ENCODE data around the gene RNF224. TPM values are rescaled to one million over a fixed set of nuclear protein-coding genes. Genes with fewer than 3 reads are reported as not detected.
"Not testable (repeated sequence)": the region's sequence is repeated elsewhere in the genome, so short reads cannot be mapped to it uniquely, and the experiment has no call there.

RNF224 gene
- total RNA-seq, 1 experiment from 2014 or later, result 0.30 TPM

DNA sequence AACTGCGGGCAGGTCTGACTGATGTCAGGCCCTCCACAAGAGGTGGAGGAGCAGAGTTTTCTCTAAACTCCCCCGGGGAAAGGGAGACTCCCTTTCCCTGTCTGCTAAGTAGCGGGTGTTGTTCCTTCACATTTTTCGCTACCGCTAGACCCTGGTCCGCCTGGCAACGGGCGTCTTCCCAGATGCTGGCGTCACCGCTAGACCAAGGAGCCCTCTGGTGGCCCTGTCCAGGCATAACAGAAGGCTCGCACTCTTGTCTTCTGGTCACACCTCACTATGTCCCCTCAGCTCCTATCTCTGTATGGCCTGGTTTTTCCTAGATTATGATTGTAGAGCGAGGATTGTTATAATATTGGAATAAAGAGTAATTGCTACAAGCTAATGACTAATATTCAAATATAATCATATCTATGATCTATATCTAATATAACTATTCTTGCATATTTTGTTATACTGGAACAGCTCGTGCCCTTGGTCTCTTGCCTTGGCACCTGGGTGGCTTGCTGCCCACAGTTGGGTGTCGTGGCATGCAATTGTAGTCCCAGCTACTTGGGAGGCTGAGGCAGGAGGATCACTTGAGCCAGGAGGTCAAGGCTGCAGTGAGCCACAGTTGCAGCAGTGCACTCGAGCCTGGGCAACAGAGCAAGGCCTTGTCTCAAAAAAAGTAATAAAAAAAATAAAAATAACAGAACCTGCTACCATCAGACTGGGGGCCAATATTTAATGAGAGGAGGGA, 35.0 kb downstream of the RNF224 start:
- DNase-seq (ENCODE audit: low read depth, low spot score); BruUV-seq (replicated peaks); H2AFZ ChIP-seq (ENCODE audit: low read depth, low read length, poor library complexity, severe bottlenecking); H4K20me1 ChIP-seq (ENCODE audit: insufficient read depth); RAD21 ChIA-PET (ENCODE audit: low non-redundant PET in 1 of 2, low total read pairs in 2 of 2, uncharacterized antibody in 2 of 2, unreplicated experiment in 2 of 2); H3K4me1 ChIP-seq (ENCODE audit: control insufficient read depth in 1 of 2, insufficient read depth in 2 of 2, low read length in 2 of 2); H3K9ac ChIP-seq (ENCODE audit: low read length); H3K9me2 ChIP-seq (ENCODE audit: insufficient read depth); H3K4me3 ChIP-seq (replicated peaks in 1 of 2; ENCODE audit: low read depth in 1 of 2, low read length in 2 of 2); H3K27me3 ChIP-seq (ENCODE audit: insufficient read depth, low read length); H3K27ac ChIP-seq (ENCODE audit: low read depth, low read length); intact Hi-C loops (cut with micrococcal nuclease); H3K9me3 ChIP-seq (ENCODE audit: control insufficient read depth in 1 of 2, insufficient read depth in 1 of 2, low read depth in 1 of 2, low read length in 2 of 2); H3K4me2 ChIP-seq (ENCODE audit: low read length): not testable (repeated sequence)
- ChIA-PET CTCF (interaction anchor here (1.2 to 2.8 kb wide), 5 partner anchors 15 to 216 kb away, joined by 3 to 11 read pairs (median 5); partner anchors contain the start of genes NPDC1 and TOR4A), POLR2A (interaction anchor here (2.0 kb wide), 1 partner anchor 20 kb away, joined by 7 read pairs; no protein-coding TSS in a partner anchor)
- peaks cover 16 to 21% of the 10 kb centered on the region in 2 experiments for H3K36me3 ChIP-seq (ENCODE audit: control insufficient read depth in 1 of 2, insufficient read depth in 2 of 2, low read length in 2 of 2)
- H3K79me2 ChIP-seq (ENCODE audit: insufficient read depth, low read length), result peaks cover 23% of the 10 kb centered on the region; the same call in 1 of the 2 replicates
- ATAC-seq, result peak; percentile 52
- TF ChIP-seq POLR2AphosphoS5 (IDR thresholded peaks at IDR 0.05; ENCODE audit: low read depth, low read length), result 0 out of 2 replicates have a peak, but pooled peaks have one; percentile 15
- peak; percentile 29 to 46 (median 46); a peak in 4 of 6 replicates for TF ChIP-seq CTCF (IDR thresholded peaks at IDR 0.05 in 2 of 3, conservative IDR thresholded peaks at IDR 0.05 in 1 of 3; ENCODE audit: borderline replicate concordance in 1 of 3, insufficient read depth in 1 of 3, low read depth in 2 of 3, low read length in 2 of 3)

DNA sequence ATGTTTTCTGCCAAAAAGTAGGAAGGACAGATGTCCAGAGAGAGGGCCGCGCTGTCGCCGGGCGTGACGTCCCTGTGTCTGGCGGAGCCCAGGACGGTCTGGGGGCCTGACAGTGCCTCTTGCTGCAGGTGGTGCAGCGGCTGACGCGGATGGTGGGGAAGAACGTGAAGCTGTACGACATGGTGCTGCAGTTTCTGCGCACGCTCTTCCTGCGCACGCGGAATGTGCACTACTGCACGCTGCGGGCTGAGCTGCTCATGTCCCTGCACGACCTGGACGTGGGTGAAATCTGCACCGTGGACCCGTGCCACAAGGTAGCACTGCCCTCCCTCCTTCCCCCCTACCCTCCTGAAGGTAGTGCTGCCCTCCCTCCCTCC, 35.6 kb downstream of the RNF224 start:
- ATAC-seq (no peak), DNase-seq (ENCODE audit: low read depth, low spot score) (no peak)
- no peak overlapping the region for H3K4me3 ChIP-seq (replicated peaks in 1 of 2; ENCODE audit: low read depth in 1 of 2, low read length in 2 of 2)
- peaks cover 21% of the 10 kb centered on the region; the same call in 1 of the 2 replicates for H3K79me2 ChIP-seq (ENCODE audit: insufficient read depth, low read length)
- H3K36me3 ChIP-seq (ENCODE audit: control insufficient read depth in 1 of 2, insufficient read depth in 2 of 2, low read length in 2 of 2), result peaks cover 15 to 24% of the 10 kb centered on the region in 2 experiments
- intact Hi-C loops (cut with micrococcal nuclease), result no loop called here
- no peaks in the 10 kb centered on the region for H4K20me1 ChIP-seq (ENCODE audit: insufficient read depth)
- H3K9ac ChIP-seq (ENCODE audit: low read length), result no peak overlapping the region
- CTCF ChIA-PET, result interaction anchor here (1.2 to 1.4 kb wide), 3 partner anchors 14 to 216 kb away, joined by 3 to 5 read pairs (median 4); partner anchors contain the start of genes NPDC1 and TOR4A
- RAD21 ChIA-PET (ENCODE audit: low non-redundant PET in 1 of 2, low total read pairs in 2 of 2, uncharacterized antibody in 2 of 2, unreplicated experiment in 2 of 2), result no interaction called here
- POLR2A ChIA-PET, result interaction anchor here (2.0 kb wide), 1 partner anchor 21 kb away, joined by 7 read pairs; no protein-coding TSS in a partner anchor
- no peaks in the 10 kb centered on the region for H3K9me3 ChIP-seq (ENCODE audit: control insufficient read depth in 1 of 2, insufficient read depth in 1 of 2, low read depth in 1 of 2, low read length in 2 of 2)
- H3K4me1 ChIP-seq (ENCODE audit: control insufficient read depth in 1 of 2, insufficient read depth in 2 of 2, low read length in 2 of 2), result no peaks in the 10 kb centered on the region
- no peak overlapping the region for H3K27ac ChIP-seq (ENCODE audit: low read depth, low read length)
- H2AFZ ChIP-seq (ENCODE audit: low read depth, low read length, poor library complexity, severe bottlenecking), result no peak overlapping the region
- no TSS peak for BruUV-seq (replicated peaks)
- H3K9me2 ChIP-seq (ENCODE audit: insufficient read depth), result no peaks in the 10 kb centered on the region
- no peak overlapping the region for H3K4me2 ChIP-seq (ENCODE audit: low read length)
- no peaks in the 10 kb centered on the region for H3K27me3 ChIP-seq (ENCODE audit: insufficient read depth, low read length)
- TF ChIP-seq YY1 (IDR thresholded peaks at IDR 0.05; ENCODE audit: extremely low read depth, insufficient replicate concordance, low read depth, low read length), result no peak
- no peak for TF ChIP-seq SIN3A (IDR thresholded peaks at IDR 0.05; ENCODE audit: low read depth)
- no peak for TF ChIP-seq POLR2A (IDR thresholded peaks at IDR 0.05; ENCODE audit: borderline replicate concordance, extremely low read depth, insufficient read depth, insufficient read length)
- no peak for TF ChIP-seq SP1 (IDR thresholded peaks at IDR 0.05; ENCODE audit: low read depth)
- TF ChIP-seq ZFX (IDR thresholded peaks at IDR 0.05), result no peak
- no peak for TF ChIP-seq ZBTB33 (IDR thresholded peaks at IDR 0.05; ENCODE audit: extremely low read depth, insufficient replicate concordance, low read length)
- TF ChIP-seq JUND (IDR thresholded peaks at IDR 0.05), result no peak
- no peak for TF ChIP-seq EGR1 (IDR thresholded peaks at IDR 0.05; ENCODE audit: low read depth)
- no peak for TF ChIP-seq EZH2phosphoT487 (IDR thresholded peaks at IDR 0.05; ENCODE audit: borderline replicate concordance)
- TF ChIP-seq ATF3 (IDR thresholded peaks at IDR 0.05), result no peak

Measured in HCT116 (cell line).